Prostate gland (tissue), 2 donors: ENCODE data around the gene LHX6.

ENCODE experiments used
- POLR2AphosphoS5 ChIP-seq: sonication (generic); formaldehyde crosslinking; IDR thresholded peaks from one replicate; pipeline ENCODE4 v1.6.1; 2017; ENCODE audit warnings: antibody characterized with exemption
- TF ChIP-seq, protein P1 (sequence below), 4 experiments: fragments of 200-600 bp in 2 of 4; fragments of 450-650 bp in 2 of 4; sonication (generic) in 2 of 4; IDR thresholded peaks; 1 replicate in 3 of 4; 2 replicates in 1 of 4; pipeline ENCODE4 v1.5.1; 2016 to 2019; ENCODE audit warnings: antibody characterized with exemption in 4 of 4, mild to moderate bottlenecking in 2 of 4, moderate library complexity in 2 of 4

DNA sequence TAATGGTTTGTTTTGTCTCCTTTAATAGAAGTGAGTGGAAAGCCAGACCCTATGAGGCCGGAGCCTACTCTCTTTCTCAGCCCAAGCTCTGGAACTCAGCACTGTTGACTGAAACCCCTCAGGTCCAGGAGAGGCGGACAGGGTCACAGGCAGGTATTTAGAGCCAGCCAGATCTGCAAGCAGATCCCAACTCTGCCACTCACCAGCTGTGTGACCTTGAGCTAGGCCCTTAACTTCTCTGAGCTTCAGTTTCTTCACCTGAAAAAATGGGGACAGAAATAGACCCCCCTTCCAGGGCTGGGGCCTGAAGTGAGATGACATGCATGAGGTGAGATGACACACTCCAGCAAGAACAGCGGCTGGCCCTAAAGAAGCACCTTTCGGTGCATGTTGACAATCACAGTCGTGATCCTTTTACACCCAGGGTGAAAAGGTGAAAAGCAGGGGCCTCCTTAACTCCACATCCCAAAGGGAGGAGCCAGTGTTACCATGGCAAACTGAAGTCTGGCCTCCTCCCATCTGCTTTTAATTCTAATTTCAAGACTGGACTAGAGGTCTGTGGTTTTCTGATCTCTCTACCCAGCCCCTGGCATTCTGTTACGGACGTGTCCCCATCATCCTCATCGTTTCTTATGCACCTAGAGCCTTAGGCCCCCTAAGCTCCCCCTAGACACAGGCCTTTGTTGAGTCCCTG lies 41.8 kb downstream of the LHX6 start:
- TF ChIP-seq, protein P1, sequence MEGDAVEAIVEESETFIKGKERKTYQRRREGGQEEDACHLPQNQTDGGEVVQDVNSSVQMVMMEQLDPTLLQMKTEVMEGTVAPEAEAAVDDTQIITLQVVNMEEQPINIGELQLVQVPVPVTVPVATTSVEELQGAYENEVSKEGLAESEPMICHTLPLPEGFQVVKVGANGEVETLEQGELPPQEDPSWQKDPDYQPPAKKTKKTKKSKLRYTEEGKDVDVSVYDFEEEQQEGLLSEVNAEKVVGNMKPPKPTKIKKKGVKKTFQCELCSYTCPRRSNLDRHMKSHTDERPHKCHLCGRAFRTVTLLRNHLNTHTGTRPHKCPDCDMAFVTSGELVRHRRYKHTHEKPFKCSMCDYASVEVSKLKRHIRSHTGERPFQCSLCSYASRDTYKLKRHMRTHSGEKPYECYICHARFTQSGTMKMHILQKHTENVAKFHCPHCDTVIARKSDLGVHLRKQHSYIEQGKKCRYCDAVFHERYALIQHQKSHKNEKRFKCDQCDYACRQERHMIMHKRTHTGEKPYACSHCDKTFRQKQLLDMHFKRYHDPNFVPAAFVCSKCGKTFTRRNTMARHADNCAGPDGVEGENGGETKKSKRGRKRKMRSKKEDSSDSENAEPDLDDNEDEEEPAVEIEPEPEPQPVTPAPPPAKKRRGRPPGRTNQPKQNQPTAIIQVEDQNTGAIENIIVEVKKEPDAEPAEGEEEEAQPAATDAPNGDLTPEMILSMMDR (IDR thresholded peaks at IDR 0.05) = no peak
- no peak for TF ChIP-seq POLR2AphosphoS5
